ENCODE results near the gene SH2D4B.
"Not testable (repeated sequence)": the region's sequence is repeated elsewhere in the genome, so short reads cannot be mapped to it uniquely, and the experiment has no call there.

SH2D4B gene

DNA sequence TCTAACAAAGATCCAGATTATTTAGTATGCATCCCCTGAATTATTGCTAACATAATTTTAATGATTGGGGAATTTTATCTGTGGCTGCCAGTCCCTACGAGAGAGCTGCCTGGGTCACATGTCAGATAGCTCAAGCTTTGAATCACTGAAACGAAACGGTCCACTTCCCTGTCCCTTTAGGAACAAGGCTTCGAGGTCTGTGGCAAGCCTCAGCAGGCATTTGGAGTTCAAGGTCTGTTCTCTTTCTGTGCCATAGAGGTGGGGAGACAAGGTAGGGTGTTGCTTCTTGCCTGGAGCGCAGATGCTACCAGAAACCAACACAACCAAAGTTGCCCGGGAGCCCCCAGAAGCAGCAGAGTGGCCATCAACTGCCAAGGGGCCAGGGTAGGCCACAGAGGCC, 13.9 kb upstream of the SH2D4B start:
- no peak overlapping the region for H3K4me3 ChIP-seq (ENCODE audit: low read depth, low read length)

DNA sequence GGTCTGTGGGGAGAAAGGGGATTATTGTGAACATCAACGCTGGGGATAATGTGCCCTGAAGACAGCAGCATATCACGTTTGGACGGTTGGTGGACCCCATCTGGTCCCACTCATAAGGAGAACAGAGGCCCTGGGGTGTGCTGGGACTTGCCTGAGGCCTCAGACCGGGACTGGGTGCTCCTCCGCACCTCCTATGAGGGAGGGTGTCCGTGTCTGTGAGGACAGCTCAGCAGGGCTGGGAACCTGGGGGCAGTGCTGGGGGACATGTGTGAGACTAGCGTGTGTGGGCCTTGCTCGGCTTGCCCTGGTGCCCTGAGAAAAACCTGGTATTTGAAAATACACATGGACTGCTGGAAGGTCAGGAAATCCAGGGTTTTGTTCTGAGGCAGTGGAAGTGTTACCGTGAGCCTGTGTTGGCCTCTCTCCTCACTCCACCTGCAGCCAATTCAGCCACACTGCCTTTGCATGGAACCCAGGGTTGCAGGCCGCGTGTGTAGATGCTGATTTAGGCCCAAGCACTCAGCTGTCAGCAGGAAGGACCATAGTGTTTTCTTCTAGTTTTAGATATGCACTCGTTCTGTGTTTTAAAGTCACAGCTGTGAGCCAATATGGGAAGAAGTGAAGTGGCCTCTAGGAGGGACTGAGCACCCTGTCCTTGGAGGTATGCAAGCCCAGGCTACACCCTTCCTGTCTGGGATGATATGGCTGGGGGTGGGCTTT, 13.4 kb upstream of the SH2D4B start:
- no peak overlapping the region for H3K4me3 ChIP-seq (ENCODE audit: low read depth, low read length)

DNA sequence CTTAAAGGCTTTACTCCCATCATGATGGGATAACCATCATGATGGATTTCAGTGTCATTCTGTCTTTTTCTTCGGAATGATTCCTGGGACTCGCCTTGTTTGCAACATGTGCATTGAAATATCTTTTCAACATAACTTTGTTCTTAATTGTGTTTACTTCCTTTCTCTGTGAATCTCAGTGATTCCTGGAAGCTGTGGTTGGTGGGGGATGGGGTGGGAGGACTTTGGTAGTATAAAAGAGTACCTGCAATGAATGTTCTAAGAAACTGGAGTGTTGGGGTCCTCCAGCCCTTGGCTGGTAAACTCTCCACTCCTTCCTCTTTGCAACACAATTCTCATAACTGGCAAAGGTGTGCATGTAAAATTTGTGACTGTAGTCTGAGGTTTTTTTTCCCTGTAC, 11.5 kb upstream of the SH2D4B start:
- no peak overlapping the region for H3K4me3 ChIP-seq (ENCODE audit: low read depth, low read length)

DNA sequence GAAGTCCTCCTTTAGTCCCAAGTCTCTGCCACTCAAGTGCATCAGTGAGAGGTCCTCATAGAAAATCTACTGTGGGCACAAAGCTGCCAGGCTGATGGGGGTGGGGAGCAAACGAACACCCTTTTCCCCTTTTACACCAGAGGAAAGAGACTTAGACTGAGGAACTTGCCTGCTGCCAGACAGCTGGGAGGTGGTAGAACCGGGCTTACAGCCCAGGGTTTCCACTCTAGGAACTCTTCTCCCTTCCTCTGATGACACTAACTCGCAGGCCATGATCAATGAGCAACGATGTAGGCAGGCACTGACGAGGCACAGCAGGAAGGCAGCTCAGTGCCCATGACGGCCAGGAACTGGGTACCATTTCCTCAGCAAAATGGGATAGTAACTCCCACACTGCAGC, 11.0 kb upstream of the SH2D4B start:
- H3K4me3 ChIP-seq (ENCODE audit: low read depth, low read length) = no peak overlapping the region

- H3K4me3 ChIP-seq (ENCODE audit: low read depth, low read length) = no peak overlapping the region
Observed at GRCh38 chr10:80528185-80528700, 9.5 kb upstream of the SH2D4B start.

- H3K4me3 ChIP-seq (ENCODE audit: low read depth, low read length) = no peak overlapping the region
Observed at GRCh38 chr10:80528901-80529300, 8.8 kb upstream of the SH2D4B start.

DNA sequence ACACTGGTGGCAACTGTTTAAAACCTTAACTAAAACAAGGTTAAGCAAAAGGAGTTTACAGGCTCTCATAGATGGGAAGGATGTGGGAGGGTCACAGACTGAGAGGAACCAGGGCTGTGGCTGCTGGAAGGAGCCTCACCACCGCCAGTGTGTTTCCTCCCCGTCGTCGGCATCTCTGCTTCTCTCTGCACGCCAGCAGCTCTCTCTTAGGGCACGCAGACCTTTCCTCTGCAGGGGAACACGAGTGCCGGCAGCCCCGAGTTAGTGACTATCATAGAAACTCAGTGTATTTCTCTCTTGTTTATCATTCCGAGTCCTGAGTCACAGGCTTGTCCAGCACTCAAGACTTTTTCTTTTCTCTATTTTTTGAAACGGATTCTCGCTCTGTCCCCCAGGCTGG, 8.1 kb upstream of the SH2D4B start:
- H3K4me3 ChIP-seq (ENCODE audit: low read depth, low read length) = no peak overlapping the region

DNA sequence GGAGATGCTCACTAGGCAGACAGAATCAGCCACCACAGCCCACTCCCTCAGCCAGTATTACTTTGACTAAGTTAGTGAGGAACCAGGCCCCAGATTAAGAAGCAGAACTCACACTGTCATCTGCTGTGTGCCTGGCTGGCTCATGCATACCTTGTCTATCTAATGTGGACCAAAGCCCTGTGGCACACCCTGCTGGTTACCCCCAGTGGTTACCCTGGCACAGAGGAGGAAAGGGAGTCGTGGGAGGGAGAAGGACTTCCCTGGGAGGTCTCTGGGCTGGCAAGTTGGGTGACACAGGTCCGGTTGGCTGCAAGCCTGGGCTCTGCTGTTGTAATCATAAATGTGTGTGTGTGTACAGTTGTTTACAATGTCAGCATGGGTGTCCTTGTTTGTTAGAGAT, 7.5 kb upstream of the SH2D4B start:
- H3K4me3 ChIP-seq (ENCODE audit: low read depth, low read length) = no peak overlapping the region

- no peak overlapping the region for H3K4me3 ChIP-seq (ENCODE audit: low read depth, low read length)
Observed at GRCh38 chr10:80530816-80531215, 6.9 kb upstream of the SH2D4B start.

DNA sequence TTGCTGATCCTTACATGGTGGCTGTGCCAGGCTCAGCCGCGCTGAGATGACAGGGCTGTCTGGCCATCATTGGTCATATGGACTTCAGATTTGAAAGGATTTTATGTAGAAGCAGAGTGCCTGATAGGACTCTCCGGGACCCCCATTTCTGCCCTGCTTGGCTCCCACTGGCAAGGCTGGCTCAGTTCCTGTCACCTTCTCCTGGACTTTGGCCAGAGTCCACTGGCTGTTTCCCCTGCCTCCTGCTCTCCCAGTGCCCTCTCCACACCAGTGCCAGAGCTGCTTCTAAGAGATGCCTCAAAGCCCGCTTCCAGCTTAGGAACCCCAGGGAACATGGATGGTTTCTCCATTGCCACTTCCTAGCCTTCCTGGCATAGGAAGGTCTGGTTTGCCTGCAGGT, 5.1 kb upstream of the SH2D4B start:
- no peak overlapping the region for H3K4me3 ChIP-seq (ENCODE audit: low read depth, low read length)

GRCh38 chr10:80534059-80534458, 3.6 kb upstream of the SH2D4B start:
- H3K4me3 ChIP-seq (ENCODE audit: low read depth, low read length) = not testable (repeated sequence)

- H3K4me3 ChIP-seq (ENCODE audit: low read depth, low read length) = not testable (repeated sequence)
Observed at GRCh38 chr10:80534646-80535045, 3.1 kb upstream of the SH2D4B start.

- peak overlapping the region; percentile 35 for H3K4me3 ChIP-seq (ENCODE audit: low read depth, low read length)
Observed at GRCh38 chr10:80535671-80536360, 1.9 kb upstream of the SH2D4B start.

DNA sequence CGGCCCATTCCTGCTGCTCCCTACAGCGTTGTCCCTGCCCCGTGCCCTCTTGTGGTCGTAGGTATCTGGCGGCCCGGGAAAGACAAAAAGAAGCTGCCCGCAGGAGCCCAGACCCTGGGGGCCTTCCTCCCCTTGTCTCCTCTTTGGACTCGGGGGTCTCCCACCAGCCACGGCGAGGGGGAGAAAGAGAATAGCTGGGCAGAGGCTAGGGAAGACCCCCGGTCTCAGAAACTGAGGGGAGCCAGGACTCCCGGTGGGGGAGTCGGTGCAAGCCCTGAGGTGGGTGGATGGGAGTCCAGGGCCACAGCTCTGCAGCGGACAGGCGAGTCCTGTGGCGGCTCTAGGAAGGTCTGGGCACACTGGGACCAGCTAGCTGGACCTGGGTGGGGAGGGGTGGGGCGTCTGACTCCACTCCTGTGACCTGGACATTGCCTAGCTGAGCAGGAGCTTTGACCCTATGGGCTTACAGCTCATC, 1.3 kb upstream of the SH2D4B start:
- H3K4me3 ChIP-seq (ENCODE audit: low read depth, low read length) = peak overlapping the region; percentile 35

DNA sequence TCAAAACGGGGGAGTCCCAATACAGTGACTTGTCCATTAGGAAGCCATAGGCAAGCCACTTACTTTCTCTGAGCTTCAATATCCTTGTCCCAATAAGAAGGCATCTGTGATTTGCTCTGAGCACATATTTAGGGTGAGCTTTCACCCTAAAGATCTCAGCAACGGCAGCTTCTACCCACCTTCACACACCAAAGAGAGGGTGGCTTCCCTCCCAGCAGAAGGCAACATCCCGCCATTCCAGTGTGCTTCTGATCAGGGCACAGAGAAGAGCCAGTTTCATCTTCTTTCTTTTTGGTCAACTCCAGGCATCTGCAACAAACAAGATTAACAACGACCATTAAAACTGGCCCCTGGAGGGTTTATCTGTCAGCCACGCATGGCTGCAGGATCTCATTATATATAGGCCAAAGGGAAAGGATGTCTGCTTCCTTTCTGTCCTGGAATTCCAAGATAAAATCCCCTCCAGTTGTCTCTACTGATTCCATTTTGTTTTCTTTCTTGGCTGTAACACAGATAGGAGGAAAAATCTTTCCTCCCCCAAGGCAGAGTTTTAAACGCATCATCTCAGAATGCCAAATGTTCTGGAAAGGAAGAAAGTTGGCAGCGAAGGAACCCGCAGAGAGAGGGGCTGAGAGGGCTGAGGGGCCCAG, 491 bp upstream of the SH2D4B start:
- H3K4me3 ChIP-seq (ENCODE audit: low read depth, low read length) = no peak overlapping the region

GRCh38 chr10:80538481-80539185, 931 bp downstream of the SH2D4B start:
- no peak overlapping the region for H3K4me3 ChIP-seq (ENCODE audit: low read depth, low read length)

GRCh38 chr10:80539421-80540031, 1.8 kb downstream of the SH2D4B start:
- no peak overlapping the region for H3K4me3 ChIP-seq (ENCODE audit: low read depth, low read length)

- no peak overlapping the region for H3K4me3 ChIP-seq (ENCODE audit: low read depth, low read length)
Observed at GRCh38 chr10:80540136-80540535, 2.4 kb downstream of the SH2D4B start.

DNA sequence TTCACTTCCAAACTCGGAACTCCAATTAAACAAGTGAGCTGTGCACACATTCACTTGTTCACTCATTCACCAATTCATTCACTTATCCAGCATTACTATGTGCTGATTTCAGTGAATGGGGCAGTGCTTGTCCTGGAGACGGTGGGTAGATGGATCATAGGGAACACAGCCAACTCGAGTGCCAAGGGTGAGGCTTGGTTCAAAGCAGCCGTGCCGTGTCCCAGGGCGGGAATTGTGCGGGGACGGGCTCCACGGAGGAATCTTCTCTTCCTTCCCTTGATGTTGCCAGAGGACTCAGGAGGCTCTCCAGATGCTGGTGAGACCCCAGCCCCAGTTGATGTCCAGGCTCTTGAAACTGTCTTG, 2.9 kb downstream of the SH2D4B start:
- no peak overlapping the region for H3K4me3 ChIP-seq (ENCODE audit: low read depth, low read length)

- H3K4me3 ChIP-seq (ENCODE audit: low read depth, low read length) = no peak overlapping the region
Observed at GRCh38 chr10:80540981-80541750, 3.5 kb downstream of the SH2D4B start.

Measured in iPS-11a (cell line).